Thoracic aorta (tissue), 2 donors: Measurements from ENCODE around the gene AKAP9. TPM values are rescaled to one million over a fixed set of nuclear protein-coding genes. Genes with fewer than 3 reads are reported as not detected.
"Not testable (repeated sequence)": the region's sequence is repeated elsewhere in the genome, so short reads cannot be mapped to it uniquely, and the experiment has no call there.

Experiments
- ATAC-seq: fragments of 150-250 bp; one replicate; pipeline ENCODE4 v1.8.0; 2017; ENCODE audit warnings: low read depth; ENCODE audit not compliant: insufficient number of reproducible peaks, low FRiP score
- DNase-seq: peaks from one replicate; pipeline ENCODE4 v3.0.0-alpha.2; 2020; ENCODE audit warnings: low spot score
- H3K27ac ChIP-seq, 2 donors: fragments of 200-600 bp; sonication (generic); 1 replicate in 1 of 2; 2 replicates in 1 of 2; pipeline ENCODE4 v1.5.1; 2016; ENCODE audit warnings: mild to moderate bottlenecking in 2 of 2, moderate library complexity in 2 of 2
- H3K27me3 ChIP-seq: fragments of 200-600 bp; sonication (generic); replicated peaks from 2 replicates; pipeline ENCODE4 v1.6.0; 2016; ENCODE audit warnings: mild to moderate bottlenecking; ENCODE audit not compliant: insufficient read depth
- H3K36me3 ChIP-seq: fragments of 200-600 bp; sonication (generic); one replicate; pipeline ENCODE4 v1.5.1; 2016
- H3K4me1 ChIP-seq, 2 donors: fragments of 200-600 bp; sonication (generic); 1 replicate in 1 of 2; 2 replicates in 1 of 2; pipeline versions ENCODE4 v1.5.1 to v1.6.0; 2016; ENCODE audit warnings: low read depth in 2 of 2, mild to moderate bottlenecking in 1 of 2; ENCODE audit not compliant: control insufficient read depth in 1 of 2
- H3K4me3 ChIP-seq: fragments of 200-600 bp; sonication (generic); 2 replicates; pipeline ENCODE4 v1.5.1; 2016; ENCODE audit warnings: mild to moderate bottlenecking
- H3K9me3 ChIP-seq: fragments of 200-600 bp; sonication (generic); 2 replicates; pipeline ENCODE4 v1.5.1; 2016
- total RNA-seq, 2 donors: library from RNA; depleted of rRNA; stranded (reverse); fragments of >200 nt; gene quantifications; one replicate each; pipeline versions ENCODE4 v1.1.0 to v1.2.3, GENCODE V29; 2016
- TF ChIP-seq, protein P1 (sequence below): fragments of 200-600 bp; sonication (generic); IDR thresholded peaks from one replicate; pipeline ENCODE4 v1.5.1; 2019; ENCODE audit warnings: antibody characterized with exemption

AKAP9 gene
- total RNA-seq, 2 donors from 2014 or later: 49.8 to 72.1 TPM

DNA sequence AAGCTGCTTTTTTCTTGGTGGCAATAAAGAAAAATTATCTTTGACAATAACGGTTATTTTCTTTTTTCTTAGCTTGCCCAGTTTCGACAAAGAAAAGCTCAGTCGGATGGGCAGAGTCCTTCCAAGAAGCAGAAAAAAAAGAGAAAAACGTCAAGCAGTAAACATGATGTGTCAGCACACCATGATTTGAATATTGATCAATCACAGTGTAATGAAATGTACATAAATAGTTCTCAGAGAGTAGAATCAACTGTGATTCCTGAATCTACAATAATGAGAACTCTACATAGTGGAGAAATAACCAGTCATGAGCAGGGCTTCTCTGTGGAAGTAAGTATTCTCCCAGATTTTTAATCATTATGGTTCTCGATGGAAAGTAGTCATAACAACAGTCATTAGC is 33.0 kb downstream of the AKAP9 start:
- H3K4me1 ChIP-seq: peaks cover 4 to 7% of the 10 kb centered on the region in 2 donors
- H3K4me3 ChIP-seq: no peak overlapping the region
- no peaks in the 10 kb centered on the region for H3K9me3 ChIP-seq
- TF ChIP-seq, protein P1, sequence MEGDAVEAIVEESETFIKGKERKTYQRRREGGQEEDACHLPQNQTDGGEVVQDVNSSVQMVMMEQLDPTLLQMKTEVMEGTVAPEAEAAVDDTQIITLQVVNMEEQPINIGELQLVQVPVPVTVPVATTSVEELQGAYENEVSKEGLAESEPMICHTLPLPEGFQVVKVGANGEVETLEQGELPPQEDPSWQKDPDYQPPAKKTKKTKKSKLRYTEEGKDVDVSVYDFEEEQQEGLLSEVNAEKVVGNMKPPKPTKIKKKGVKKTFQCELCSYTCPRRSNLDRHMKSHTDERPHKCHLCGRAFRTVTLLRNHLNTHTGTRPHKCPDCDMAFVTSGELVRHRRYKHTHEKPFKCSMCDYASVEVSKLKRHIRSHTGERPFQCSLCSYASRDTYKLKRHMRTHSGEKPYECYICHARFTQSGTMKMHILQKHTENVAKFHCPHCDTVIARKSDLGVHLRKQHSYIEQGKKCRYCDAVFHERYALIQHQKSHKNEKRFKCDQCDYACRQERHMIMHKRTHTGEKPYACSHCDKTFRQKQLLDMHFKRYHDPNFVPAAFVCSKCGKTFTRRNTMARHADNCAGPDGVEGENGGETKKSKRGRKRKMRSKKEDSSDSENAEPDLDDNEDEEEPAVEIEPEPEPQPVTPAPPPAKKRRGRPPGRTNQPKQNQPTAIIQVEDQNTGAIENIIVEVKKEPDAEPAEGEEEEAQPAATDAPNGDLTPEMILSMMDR: no peak
- DNase-seq (no peak), ATAC-seq (no peak)
- H3K27me3 ChIP-seq: no peaks in the 10 kb centered on the region
- H3K36me3 ChIP-seq: peaks cover 4% of the 10 kb centered on the region
- H3K27ac ChIP-seq: no peak overlapping the region

DNA sequence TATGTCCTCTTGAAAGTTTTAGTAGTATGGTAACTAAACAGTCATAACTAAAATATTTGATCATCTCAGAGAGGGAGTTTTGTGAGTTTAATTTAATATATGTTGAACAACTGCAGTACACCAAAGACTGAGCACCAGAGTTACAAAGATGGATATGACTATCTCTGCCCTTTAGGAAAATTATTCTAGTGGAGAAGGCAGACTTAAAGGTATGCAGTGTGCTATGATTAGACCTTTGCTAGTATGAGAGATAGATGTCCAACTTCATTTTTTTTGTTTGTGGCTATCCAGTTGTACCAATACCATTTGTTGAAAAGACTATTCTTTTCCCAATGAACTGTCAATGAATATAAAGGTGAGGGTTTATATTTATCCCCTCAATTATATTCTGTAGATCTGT is 33.4 kb downstream of the AKAP9 start:
- TF ChIP-seq, protein P1: no peak
- Histone ChIP-seq H3K36me3 (peaks cover 4% of the 10 kb centered on the region), H3K9me3 (no peaks in the 10 kb centered on the region), H3K27ac (no peak overlapping the region), H3K4me3 (no peak overlapping the region), H3K4me1 (peaks cover 4 to 7% of the 10 kb centered on the region in 2 donors), H3K27me3 (no peaks in the 10 kb centered on the region)
- ATAC-seq: no peak
- DNase-seq: no peak

DNA sequence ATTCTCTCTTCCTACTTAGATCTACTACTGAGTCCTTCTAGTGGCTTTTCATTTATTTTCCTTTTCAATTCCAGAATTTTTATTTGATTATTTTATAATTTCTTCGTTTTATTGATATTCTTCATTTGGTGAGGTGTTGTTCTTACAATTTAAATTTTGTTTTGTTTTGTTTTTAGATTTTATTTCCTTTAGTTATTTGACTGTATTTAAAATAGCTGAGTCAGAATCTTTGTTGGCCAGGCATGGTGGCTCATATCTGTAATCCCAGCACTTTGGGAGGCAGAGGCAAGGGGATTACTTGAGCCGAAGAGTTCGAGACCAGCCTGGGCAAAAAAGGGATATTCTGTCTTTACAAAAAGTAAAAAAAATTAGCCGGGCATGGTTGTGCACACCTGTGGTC is 36.1 kb downstream of the AKAP9 start:
- no peak for ATAC-seq
- TF ChIP-seq, protein P1: no peak
- Histone ChIP-seq H3K27me3 (no peaks in the 10 kb centered on the region), H3K27ac (no peak overlapping the region), H3K36me3 (peaks cover 4% of the 10 kb centered on the region), H3K9me3 (no peaks in the 10 kb centered on the region), H3K4me1 (peaks cover 4 to 7% of the 10 kb centered on the region in 2 donors), H3K4me3 (no peak overlapping the region)
- no peak for DNase-seq

DNA sequence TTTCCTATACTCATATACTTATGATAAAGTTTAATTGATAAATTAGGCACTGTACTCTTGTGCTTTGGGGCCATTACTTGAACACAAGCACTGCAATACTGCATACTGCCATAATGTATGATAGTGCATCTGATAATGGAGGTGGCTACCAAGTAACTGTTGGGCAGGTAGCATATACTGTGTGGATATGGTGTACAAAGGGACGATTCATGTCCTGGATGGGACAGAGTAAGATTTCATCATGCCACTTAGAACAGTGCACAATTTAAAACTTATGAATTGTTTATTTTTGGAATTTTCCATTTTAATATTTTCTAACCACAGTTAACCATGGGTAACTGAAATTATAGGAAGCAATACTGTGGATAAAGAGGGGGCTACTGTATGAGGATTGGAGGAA is 38.9 kb downstream of the AKAP9 start:
- TF ChIP-seq, protein P1: no peak
- H3K9me3 ChIP-seq: no peaks in the 10 kb centered on the region
- peaks cover 4% of the 10 kb centered on the region for H3K36me3 ChIP-seq
- H3K27ac ChIP-seq: no peak overlapping the region
- ATAC-seq (no peak), DNase-seq (no peak)
- H3K4me3 ChIP-seq: no peak overlapping the region
- no peaks in the 10 kb centered on the region for H3K27me3 ChIP-seq
- H3K4me1 ChIP-seq: no peaks in the 10 kb centered on the region

DNA sequence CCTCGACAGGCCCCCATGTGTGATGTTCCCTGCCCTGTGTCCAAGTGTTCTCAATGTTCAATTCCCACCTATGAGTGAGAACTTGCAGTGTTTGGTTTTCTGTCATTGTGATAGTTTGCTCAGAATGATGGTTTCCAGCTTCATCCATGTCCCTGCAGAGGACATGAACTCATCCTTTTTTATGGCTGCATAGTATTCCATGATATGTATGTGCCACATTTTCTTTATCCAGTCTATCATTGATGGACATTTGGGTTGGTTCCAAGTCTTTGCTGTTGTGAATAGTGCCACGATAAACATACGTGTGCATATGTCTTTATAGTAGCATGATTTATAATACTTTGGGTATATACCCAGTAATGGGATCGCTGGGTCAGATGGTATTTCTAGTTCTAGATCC is 41.7 kb downstream of the AKAP9 start:
- DNase-seq, ATAC-seq: not testable (repeated sequence)

DNA sequence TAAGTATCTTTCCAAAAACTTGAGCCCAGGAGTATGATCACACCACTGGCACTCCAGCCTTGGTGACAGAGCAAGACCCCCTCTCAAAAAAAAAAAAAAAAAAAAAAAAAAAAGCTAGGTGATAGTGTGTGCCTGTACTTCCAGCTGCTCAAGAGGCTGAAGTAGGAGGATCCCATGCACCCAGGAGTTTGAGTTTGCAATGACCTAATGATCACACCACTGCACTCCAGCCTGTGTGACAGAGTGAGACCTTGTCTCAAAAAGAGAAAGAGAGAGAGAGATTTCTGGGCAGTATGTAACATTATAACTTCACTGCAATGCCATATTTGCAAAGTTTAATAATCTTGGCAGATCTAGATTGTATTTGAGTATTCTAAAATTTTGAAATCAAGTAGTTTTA is 47.6 kb downstream of the AKAP9 start:
- no peak overlapping the region for H3K27ac ChIP-seq
- H3K9me3 ChIP-seq: no peaks in the 10 kb centered on the region
- no peak overlapping the region for H3K4me3 ChIP-seq
- H3K36me3 ChIP-seq: peaks cover 2% of the 10 kb centered on the region
- ATAC-seq: no peak
- no peaks in the 10 kb centered on the region for H3K4me1 ChIP-seq
- no peaks in the 10 kb centered on the region for H3K27me3 ChIP-seq
- TF ChIP-seq, protein P1: no peak
- no peak for DNase-seq

More for the DNA sequence above, 41.7 kb downstream of the AKAP9 start:
- H3K4me3 ChIP-seq, H3K27ac ChIP-seq, H3K9me3 ChIP-seq, H3K36me3 ChIP-seq, H3K4me1 ChIP-seq, H3K27me3 ChIP-seq: not testable (repeated sequence)
